ENCODE measurements around the gene ANKRD34B. TPM values are rescaled to one million over a fixed set of nuclear protein-coding genes. Genes with fewer than 3 reads are reported as not detected.

The ANKRD34B gene
- total and polyA plus RNA-seq, 8 donors: not detected

DNA sequence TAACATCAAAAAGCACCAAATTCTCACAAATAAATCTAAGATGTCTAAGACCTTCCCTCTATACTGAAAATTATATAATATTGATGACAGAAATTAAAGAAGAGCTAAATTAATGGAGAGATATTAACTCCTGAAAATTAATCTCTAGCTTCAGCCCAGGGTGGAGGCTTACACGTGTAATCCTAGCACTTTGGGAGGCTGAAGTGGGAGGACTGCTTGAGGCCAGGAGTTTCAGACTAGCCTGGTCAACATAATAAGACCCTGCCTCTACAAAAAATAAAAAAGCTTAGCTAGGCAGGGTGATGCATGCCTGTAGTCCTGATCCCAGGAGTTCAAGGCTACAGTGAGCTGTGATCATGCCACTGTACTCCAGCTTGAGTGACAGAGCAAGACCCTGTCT, 39.6 kb upstream of the ANKRD34B start:
- ATAC-seq: no peak
- 69 to 74% methylated on average over 1 of the region's 1 CpG for WGBS, 2 donors
- intact Hi-C loops (cut with DNase I): no loop called here

DNA sequence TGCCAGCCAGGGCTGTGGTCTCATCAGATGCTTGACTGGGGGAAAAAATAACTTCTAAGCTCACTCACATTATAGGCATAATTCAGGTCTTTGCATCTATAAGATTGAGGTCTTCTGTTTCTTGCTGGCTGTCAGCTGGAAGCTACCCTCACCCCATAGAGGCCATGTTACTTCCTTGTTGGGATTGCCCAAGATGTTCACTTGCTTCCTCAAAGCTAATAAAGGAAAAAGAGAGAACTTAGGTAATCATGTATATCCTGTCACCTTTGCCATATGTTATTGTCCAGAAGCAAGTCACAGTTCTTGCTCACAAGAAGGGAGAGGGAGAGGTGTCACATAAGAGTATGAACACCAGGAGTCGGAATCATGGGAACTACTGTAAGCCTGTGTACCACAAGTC, 38.7 kb upstream of the ANKRD34B start:
- no peaks in the 10 kb centered on the region for H3K4me1 ChIP-seq
- ATAC-seq (no peak), FAIRE-seq (no peak), DNase-seq (no peak)
- intact Hi-C loops (cut with DNase I): no loop called here
- 100% methylated on average over 1 of the region's 1 CpG for WGBS, 2 donors
- H3K4me3 ChIP-seq: no peak overlapping the region
- no peaks in the 10 kb centered on the region for H3K9me3 ChIP-seq
- TF ChIP-seq, protein P1, sequence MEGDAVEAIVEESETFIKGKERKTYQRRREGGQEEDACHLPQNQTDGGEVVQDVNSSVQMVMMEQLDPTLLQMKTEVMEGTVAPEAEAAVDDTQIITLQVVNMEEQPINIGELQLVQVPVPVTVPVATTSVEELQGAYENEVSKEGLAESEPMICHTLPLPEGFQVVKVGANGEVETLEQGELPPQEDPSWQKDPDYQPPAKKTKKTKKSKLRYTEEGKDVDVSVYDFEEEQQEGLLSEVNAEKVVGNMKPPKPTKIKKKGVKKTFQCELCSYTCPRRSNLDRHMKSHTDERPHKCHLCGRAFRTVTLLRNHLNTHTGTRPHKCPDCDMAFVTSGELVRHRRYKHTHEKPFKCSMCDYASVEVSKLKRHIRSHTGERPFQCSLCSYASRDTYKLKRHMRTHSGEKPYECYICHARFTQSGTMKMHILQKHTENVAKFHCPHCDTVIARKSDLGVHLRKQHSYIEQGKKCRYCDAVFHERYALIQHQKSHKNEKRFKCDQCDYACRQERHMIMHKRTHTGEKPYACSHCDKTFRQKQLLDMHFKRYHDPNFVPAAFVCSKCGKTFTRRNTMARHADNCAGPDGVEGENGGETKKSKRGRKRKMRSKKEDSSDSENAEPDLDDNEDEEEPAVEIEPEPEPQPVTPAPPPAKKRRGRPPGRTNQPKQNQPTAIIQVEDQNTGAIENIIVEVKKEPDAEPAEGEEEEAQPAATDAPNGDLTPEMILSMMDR (IDR thresholded peaks at IDR 0.05): no peak
- H3K27me3 ChIP-seq: no peaks in the 10 kb centered on the region
- no peaks in the 10 kb centered on the region for H3K36me3 ChIP-seq
- H3K27ac ChIP-seq: no peak overlapping the region

More for the DNA sequence above, 39.6 kb upstream of the ANKRD34B start:
- Histone ChIP-seq H3K9me3 (no peaks in the 10 kb centered on the region), H3K27me3 (no peaks in the 10 kb centered on the region), H3K27ac (no peak overlapping the region), H3K36me3 (no peaks in the 10 kb centered on the region), H3K4me3 (no peak overlapping the region), H3K4me1 (no peaks in the 10 kb centered on the region)
- DNase-seq (no peak), FAIRE-seq (no peak)
- TF ChIP-seq, protein P1 (IDR thresholded peaks at IDR 0.05): no peak

GRCh38 chr5:80607832-80608231, 37.8 kb upstream of the ANKRD34B start:
- DNase-seq (no peak), FAIRE-seq (no peak), ATAC-seq (no peak)
- intact Hi-C loops (cut with DNase I): no loop called here
- H3K27me3 ChIP-seq: no peaks in the 10 kb centered on the region
- no peaks in the 10 kb centered on the region for H3K36me3 ChIP-seq
- H3K27ac ChIP-seq: no peak overlapping the region
- TF ChIP-seq, protein P1 (IDR thresholded peaks at IDR 0.05): no peak
- no peaks in the 10 kb centered on the region for H3K4me1 ChIP-seq
- H3K4me3 ChIP-seq: no peak overlapping the region
- no peaks in the 10 kb centered on the region for H3K9me3 ChIP-seq

DNA sequence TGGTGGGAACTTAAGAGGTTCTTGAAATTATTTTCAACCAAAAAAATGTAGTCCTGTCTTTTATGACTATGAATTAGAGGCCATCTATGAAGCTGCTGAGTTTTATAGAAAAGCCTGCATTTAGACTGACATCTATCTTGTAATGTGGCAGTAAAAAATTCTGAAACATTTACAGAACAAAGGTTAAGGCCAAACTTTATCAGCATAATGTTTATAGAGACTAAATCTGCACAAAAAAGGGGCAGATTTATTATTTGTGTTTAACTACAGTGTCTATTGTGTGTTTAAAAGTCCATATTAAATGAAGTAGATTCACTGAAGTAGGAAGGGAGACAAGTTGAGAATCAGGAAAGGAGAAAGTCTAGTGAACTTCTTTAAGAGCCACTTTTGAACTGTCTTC, 37.3 kb upstream of the ANKRD34B start:
- DNase-seq (no peak), ATAC-seq (no peak), FAIRE-seq (no peak)
- intact Hi-C loops (cut with DNase I): no loop called here
- Histone ChIP-seq H3K27me3 (no peaks in the 10 kb centered on the region), H3K4me3 (no peak overlapping the region), H3K9me3 (no peaks in the 10 kb centered on the region), H3K27ac (no peak overlapping the region), H3K36me3 (no peaks in the 10 kb centered on the region), H3K4me1 (no peaks in the 10 kb centered on the region)
- TF ChIP-seq, protein P1 (IDR thresholded peaks at IDR 0.05): no peak

- no peaks in the 10 kb centered on the region for H3K9me3 ChIP-seq
- FAIRE-seq (no peak), ATAC-seq (no peak), DNase-seq (no peak)
- H3K27me3 ChIP-seq: no peaks in the 10 kb centered on the region
- H3K36me3 ChIP-seq: no peaks in the 10 kb centered on the region
- H3K4me3 ChIP-seq: no peak overlapping the region
- no peak overlapping the region for H3K27ac ChIP-seq
- TF ChIP-seq, protein P1 (IDR thresholded peaks at IDR 0.05): no peak
- no peaks in the 10 kb centered on the region for H3K4me1 ChIP-seq
- intact Hi-C loops (cut with DNase I): no loop called here
- WGBS, 2 donors: 94 to 98% methylated on average over 2 of the region's 2 CpGs
Observed at GRCh38 chr5:80600943-80601693, 31.0 kb upstream of the ANKRD34B start.

Measured in pancreas (tissue), 10 donors.